Measurements from ENCODE around the gene SPTBN5.

SPTBN5 gene

DNA sequence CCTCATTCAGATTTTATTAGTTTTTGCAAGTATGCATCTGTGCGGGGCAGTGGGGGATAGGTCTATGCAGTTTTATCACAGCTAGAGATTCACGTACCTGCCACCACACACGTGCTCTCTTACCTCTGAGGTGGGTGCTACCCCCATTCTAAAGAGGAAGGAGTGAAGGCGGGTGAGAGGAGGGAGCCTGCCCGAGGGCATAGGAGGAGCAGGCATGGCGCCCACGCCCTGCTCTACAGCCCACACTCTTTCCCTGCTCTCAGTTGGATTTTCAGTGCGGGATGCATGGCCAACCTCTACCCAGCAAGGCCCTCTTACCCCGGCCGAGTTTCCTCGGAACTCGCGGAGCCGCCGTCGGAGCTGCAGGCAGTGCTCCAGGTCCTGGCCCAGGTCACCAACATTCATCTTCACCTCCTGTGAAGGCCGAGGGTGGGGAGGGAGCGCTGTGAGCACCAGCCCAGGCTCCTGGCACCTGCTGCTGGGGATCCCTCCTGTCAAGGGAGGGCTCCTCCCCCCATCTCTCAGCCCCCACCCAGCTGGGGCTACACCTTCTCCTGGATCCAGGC is 28.3 kb downstream of the SPTBN5 start:
- DNase-seq: no peak

DNA sequence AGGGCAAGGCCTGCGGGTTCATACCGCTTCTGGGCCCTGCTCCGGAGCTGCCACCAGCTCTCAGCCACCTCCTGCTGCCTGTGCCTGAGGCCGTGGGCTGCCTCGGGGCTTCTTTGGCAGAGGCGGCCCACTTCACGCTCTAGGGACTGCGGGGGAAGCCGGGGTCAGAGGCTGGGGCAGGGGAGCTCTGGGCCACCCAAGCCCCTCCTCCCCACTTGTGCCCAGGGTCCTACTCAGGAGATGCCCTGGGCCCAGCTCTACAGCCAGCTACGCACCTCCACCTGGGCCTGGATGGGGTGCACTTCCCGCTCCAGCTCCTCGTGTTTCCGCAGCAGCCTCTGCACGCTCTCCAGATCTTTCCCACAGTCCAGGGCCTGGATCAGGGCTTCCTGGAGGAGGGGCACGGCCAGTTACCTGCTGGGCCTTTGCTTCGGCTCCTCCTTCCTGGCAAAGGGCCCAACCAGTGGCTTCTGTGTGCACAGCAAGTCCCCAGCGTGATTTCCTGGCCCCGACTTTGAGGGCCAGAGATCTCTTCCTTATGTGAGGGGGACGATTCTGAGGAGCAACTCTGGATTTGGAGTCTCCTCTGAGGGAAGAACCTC is 31.2 kb downstream of the SPTBN5 start:
- no peak for DNase-seq

DNA sequence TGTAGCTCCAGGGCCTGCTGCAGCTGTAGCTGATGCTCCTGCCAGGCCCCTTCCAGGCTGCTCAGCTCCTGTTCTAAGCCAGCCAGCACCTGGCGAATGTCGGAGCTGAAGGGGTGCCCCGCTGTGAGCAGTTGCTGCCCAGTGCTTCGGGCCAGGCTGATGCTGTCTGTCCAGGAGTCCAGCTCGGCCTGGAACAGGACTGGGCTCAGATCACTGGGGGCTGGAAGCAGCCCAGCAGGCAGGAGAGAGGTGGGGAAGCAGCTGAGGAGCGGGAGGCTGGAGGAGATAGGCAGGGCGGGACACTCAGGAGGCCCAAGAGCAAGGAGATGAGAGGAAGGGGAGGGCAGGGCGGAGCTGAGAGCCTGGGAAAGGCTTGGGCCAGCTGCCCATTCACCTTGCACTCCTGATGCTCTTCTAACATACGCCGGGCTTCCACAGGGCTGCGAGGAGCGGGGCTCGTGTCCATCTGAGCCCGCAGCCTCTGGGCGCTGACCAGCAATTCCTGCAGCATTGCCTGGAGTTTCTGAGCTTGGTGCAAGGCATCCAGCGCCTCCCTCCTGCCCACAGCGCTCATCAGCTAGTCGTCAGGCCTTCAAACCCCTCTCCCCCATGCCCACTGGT is 32.0 kb downstream of the SPTBN5 start:
- DNase-seq: no peak

DNA sequence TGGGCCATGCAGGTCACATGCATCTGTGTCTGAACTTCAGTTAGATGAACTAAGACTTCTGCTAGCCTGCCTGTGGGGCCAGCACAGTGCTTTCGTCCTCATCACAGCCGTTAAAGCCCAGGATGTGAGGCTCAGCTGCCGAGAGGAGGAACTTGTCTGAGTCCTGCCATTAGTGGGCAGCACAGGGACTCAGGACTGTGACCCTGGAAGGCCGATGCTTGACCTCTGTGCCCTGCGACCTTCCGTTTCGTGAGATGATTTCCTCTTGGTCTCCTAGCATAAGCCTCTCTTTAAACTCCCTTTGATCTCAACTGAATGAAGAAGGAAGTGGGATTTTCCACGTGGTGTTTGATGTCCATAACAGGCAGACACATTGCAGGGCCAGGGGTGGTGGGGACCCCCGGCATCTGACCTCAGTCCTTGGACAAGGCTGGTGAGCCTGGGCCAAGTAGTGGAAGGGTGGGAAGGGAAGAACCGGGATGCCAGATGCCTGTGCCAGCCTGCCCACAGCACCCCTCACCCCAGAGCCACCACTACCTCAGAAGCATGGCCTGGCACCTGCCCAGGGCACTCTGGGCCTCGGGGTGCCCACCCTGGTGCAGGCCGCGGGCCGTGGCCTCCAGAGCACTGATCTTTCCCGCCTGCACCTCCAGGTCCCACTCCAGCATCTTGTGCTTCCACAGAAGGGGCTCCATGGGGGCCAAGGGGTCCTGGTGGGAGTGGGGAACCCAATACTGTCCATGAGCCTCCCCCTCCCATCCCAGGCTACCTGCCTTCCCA is 33.6 kb downstream of the SPTBN5 start:
- DNase-seq: no peak

DNA sequence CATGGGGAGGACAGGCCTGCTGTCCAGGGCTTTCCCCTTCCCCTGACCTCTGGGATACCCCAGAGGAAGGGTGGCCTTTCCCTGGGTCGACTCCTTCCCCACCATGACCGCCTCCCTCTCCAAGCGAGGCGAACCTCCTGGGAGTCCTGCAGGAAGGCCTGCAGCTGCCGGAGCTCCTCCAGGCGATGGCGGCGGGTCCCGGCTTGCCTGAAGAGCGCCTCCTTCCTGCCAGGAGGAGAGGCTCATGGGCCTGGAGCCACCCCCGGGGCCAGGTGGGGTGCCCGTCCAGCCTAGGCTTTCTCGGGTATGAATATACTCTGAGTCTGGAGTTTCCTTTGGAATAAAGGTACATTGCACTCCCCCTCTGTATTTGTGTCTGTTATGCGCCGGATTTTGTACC is 35.1 kb downstream of the SPTBN5 start:
- no peak for DNase-seq

DNA sequence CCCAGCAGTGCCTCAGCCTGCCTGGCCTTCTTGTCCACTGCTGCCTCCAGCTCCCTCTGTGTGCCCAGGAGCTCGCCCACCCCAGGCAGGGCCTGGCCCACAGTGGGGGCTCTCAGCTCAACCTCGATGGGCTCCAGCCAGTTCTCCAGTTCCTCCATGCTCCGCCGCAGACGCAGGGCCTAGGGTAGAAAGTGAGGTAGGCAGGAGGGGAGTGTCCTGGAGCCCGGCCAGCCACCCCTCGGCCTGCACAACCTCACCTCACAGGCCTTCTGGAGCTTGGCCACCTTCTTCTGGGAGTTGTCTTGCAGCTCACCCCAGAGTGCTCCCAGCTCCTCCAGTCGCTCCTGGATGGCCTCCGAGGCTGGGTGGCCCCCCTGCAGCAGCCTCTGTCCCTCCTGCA is 36.5 kb downstream of the SPTBN5 start:
- no peak for DNase-seq

DNA sequence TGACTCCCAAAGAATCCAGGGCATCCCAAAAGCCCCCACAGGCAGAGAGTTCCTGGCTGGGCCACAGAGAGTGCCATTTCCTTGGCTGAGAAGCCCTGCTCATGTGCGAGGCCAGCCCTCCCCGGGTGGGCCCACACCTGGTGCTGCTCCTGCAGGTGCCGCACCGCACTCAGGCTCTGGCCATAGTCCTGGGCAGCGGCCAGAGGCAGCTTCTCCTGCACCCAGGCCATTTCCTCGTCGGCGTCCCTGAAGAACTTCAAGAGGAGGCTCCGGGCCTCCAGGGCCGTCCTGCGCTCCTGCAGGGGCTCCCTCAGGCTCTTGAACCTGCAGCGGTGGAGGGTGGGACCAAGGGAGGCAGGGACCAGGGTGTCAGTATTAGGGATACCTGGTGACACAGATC is 37.1 kb downstream of the SPTBN5 start:
- DNase-seq: no peak

DNA sequence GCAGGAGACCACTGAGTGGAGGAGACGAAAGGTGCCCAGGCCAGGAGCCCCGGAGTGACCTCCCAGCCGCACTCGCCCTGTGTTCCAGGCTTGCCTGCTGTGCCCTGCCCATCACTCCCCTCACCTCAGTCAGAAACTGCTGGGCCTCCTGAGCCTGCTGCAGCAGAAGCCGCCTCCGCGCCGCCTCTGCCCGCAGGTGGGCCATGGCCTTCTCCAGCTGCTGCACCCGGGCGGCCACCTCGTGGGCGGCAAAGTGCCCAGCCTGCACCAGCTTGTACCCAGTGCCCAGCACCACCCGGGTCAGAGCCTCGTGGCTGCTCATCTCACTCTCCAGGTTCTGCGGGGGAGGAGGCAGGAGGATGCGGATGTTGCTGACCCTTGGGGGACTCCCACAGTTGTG is 37.6 kb downstream of the SPTBN5 start:
- DNase-seq: no peak

DNA sequence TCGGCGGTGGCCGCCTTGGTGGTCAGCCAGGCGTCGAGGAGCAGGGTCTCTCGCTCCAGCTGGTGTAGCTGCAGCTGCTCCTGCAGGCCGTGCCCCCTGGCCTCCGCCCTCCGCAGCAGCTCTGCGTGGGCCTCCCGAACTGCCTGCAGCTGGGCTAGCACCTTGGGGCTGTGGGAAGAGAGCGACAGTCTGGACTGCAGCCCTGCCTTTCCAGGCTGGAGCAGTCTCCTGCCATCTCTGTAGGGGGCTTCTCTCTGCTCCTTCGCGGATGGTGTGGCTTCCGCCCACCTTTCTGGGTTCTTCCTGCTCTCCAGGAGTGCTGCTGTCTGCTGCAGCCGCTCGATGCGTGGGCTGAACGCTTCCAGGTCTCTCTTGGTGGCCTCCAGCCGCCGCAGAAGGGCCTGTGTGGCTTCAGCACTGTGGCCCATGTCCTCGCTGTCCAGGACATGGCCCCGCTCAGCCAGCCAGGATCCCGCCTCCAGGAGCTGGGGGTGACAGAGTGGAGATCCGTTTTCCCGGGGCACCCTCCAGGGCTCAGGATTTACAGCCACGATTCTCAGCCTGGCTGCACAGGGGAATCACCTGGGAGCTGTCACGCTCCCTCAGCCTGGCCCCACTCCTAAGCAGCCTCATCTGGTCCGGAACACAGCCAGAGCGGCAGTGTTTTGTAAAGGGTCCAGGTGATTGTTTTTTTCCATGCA is 38.4 kb downstream of the SPTBN5 start:
- peak; percentile 71 for DNase-seq

DNA sequence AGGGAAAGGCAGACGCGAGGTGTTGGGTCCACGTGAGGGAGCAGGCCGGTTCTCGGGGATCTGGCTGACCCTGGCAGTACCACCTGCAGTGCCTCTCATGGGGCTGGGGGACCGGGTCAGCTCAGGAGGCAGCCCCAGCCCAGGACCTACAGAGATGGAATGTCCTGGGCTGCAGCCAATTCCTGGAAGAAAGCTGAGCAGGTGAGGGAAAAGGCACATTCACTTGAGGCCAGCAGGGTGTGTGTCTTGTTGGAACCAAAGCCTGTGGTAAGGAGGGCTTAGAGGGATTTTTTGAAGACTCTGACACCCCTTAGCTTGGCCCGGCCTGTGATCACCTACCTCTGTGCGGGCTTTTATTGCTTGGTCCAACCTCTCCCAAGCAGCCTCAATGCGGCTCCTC is 39.4 kb downstream of the SPTBN5 start:
- DNase-seq: no peak

DNA sequence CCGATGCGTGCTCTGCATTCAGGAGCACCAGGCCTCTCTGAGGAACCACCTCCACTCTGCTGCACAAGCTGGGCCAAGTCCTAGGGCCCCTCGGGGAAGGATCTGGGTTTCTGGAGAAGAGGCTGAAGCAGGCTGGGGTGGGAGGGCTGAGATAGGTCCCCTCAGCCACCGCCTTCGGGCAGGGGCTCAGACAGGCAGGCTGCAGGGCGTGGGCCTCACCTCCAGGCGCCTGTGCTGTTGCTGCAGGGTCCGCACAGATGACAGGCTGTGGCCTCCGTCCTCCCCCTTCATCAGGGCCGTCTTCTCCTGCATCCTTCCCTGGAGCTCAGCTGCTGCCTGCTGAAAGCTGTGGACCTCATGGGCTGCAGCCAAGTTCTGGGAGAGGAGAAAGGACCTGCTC is 40.0 kb downstream of the SPTBN5 start:
- no peak for DNase-seq

DNA sequence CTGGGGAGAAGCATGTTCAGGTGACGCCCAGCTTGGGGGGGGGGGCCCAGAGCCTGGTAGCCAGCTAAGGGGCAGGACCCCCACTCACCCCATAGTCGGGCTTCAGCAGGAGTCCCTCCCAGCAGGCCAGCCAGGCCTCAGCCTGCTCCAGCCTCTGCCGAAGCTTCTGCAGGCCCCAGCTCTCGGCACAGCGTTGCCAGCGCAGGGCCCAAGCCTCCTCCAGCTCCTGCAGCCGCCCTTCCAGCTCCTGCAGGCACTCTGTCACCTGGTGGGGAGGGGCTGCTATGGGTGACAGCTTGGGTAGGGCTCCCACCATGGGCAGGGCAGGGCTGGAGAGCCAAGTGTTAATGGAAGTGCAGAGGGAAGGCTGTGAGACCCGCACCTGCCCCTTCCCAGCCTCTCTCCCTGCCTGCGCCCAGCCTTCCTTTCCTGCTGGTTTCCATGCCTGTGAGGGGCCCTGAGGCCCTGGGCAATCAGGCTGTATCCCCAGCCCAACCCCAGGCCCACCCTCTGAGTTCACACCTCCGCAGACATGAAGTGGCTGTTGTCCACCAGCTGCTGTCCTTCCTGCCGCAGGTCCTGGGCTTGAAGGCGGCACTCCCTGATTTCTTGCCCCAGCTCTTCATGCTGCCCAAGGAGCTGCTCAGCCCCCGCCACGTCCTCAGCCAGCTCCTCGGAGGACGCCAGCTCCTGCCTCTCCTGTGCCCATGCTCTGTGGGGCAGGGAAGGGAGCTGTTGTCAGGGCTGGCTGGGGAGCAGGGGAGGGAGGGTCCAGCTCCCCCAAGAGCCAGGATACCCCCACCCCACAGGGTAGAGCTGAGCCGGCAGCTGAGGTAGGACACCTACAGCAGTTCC is 40.9 kb downstream of the SPTBN5 start:
- no peak for DNase-seq

DNA sequence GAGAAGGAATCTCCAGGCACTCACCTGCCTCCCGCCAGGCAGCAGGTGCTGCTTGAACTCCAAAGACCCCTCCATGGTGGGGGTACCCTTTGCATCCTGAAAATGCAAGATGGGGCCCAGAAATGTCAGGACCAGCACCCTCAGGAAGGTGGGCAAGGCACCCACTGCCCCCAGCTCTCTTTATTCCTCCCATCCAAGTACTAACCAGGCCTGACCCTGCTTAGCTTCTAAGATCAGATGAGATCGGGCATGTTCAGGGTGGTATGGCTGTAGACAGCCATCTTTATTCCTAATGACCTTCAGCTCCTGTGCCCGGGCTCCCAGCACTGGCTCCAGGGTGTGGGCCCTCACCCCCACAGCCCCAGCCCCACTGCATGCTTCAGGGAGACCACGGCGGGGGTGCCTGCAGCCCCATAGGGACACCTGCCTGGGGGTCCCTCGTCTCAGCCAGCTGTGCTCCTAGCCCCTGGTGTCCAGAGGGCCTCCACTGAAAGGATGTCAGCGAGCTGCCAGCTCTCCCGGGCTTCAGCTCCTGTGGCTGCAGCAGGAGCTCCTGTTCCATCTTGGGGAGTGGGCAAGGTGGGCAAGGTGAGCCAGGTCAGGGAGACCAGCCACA is 42.0 kb downstream of the SPTBN5 start:
- DNase-seq: no peak

DNA sequence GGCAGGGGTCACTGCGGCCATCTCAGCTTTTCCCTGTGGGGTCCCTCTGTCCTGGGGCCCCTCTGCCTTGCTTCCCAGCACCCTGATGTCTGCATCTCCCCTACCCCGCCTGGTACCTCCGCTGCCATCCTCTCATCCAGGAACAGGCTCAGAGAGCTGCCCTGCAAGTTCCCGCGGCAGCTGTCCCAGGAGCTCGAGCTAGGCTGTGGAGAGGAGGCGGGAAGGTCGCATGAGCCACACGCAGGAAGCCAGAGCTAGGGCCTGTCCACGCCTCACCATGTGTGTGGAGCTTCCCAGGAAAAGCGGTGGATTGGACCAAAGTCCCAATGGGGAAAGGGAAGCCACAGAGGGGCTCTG is 42.7 kb downstream of the SPTBN5 start:
- no peak for DNase-seq

DNA sequence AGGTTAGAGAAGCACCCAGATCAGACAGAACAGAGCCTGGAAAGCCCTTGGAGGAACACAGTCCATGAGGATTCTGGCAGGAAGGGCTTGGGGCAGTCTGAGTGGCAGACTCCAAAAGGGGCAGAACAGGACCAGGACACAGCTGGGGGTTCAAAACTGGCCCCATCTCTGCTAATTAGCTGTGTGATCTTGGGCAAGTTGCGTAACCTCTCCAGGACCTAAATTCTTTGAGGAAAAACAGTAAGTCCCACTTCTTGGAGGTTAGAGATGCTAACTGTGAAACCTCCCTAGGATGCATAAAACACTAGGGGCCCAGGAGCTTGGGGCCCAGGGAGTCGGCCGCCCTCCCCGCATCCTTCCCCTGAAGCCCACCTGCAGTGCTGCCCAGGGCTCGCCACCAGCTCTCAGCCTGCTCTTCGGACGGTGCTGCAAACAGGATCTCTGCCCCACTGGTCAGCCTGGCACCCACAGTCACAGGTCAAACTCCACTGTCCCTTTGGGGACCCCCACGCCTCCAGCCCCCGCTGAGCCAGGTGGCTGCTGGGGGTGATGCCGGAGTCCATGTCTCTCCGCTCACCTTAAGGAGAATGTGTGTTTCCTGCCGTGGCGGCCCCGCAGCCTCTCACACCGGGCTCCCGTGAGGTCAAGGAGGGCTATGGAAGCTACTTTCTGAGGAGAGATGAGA is 43.2 kb downstream of the SPTBN5 start:
- no peak for DNase-seq

DNA sequence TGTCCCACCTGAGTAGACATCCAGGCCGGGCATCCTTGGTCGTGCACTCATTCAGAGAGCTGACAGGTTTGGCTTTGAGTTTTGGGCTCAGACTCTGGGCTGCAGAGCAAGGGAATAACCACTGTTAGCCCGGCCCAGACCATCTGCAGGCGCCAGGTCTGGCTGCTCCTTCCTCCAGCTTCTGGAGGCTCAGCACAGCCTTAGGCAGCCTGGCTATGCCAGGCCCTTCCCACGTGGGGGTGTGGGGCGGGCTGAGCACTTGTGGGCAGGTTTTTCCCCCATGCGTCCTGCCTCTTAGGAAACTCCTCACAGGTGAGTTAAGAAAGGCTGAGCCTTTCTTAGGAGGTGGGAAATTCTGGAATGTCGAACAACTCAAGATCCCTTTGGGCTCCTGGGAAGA is 44.0 kb downstream of the SPTBN5 start:
- DNase-seq: no peak

DNA sequence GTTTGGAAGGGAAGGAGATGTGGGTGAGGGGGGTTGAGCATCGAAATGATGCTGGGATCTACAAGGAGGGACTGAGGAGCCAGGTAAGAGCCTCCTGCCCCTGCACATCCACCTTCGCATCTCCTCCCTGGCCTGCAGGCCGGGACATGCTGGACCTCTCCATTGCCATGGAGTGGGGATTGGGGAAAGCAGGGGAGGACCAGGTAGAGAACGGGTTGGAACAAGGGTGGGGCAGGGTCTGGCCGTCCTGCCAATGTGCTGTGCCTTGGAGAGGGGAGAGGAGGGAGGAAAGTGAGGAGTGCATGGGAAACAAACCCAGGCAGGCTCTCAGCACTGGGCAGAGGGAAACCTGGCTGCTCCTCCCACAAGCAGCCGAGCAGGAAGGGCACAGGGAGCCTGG is 44.6 kb downstream of the SPTBN5 start:
- DNase-seq: no peak

DNA sequence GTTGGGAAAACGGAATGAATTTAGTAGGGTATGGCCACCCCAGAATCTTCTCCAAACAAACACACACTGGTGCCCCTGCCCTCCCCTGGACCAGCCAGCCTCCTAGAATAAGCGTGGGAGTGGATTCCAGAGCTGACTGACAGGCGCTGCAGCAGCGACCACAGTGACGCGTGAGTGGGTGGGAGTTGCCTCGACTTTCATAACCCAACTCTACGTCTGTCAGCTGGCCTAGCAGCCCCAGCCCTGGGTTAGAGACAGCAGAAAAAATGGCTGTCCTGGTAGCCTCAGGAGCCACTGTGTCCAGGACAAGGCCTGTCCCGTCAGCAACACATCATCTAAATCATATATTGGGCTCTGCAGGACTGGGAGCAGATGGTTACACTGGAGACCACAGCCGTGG is 45.2 kb downstream of the SPTBN5 start:
- DNase-seq: no peak

DNA sequence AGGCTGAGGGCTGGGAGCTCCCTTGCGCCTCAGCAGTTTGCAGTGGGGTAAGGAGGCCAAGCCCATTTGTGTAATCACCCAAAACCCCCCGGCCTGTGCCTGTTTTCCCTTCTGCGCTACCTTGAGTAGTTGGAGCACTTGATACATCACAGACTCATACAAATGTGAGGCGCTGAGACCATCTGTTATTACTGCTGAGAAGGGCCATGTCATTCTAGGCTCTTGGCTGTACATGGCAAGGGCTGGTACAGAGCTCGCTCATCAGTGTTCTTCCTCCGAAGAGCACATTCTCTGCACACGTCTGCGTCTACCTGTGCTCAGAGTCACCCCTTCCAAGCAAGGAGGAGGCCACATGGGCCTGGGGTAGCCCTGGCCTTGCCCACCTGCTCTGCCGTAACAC is 45.9 kb downstream of the SPTBN5 start:
- no peak for DNase-seq

DNA sequence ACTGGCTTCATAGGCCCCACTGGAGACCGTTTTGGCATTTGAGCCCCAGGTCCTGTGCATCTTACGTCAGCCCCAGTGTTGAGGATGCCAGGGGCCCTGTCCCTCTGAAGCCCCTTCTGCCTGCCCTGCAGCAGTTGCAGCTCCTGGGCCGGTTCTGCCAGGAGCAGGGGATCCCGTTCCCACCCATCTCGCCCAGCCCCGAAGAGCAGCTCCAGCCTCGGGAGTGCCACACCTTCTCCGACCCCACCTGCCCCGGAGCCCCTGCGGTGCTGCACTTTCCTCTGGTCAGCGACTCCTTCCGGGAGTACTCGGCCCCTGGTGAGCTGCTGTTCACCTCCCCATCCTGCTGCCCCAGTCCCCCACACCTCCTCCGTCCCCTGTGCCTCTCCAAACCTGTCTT is 46.6 kb downstream of the SPTBN5 start:
- no peak for DNase-seq

DNA sequence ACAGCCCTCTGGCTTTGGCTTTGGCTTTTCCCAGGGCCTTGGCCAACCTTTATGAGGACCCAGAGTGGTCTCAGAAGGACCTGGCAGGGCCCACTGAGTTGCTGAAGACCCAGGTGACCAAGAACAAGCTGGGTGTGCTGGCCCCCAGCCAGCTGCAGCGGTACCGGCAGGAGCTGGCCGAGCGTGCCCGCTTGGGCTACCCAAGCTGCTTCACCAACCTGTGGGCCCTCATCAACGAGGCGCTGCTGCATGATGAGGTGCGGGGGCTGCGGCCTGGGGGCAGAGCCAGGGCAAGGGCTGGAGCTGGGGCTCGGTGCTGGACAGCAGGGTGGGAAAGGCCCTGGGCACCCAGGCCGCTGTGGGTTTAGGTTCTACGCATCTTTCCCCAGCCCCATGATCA is 49.0 kb downstream of the SPTBN5 start:
- no peak for DNase-seq
